ENCODE measurements around the gene CMTM3.
"Not testable (repeated sequence)": the region's sequence is repeated elsewhere in the genome, so short reads cannot be mapped to it uniquely, and the experiment has no call there.

Gene CMTM3

DNA sequence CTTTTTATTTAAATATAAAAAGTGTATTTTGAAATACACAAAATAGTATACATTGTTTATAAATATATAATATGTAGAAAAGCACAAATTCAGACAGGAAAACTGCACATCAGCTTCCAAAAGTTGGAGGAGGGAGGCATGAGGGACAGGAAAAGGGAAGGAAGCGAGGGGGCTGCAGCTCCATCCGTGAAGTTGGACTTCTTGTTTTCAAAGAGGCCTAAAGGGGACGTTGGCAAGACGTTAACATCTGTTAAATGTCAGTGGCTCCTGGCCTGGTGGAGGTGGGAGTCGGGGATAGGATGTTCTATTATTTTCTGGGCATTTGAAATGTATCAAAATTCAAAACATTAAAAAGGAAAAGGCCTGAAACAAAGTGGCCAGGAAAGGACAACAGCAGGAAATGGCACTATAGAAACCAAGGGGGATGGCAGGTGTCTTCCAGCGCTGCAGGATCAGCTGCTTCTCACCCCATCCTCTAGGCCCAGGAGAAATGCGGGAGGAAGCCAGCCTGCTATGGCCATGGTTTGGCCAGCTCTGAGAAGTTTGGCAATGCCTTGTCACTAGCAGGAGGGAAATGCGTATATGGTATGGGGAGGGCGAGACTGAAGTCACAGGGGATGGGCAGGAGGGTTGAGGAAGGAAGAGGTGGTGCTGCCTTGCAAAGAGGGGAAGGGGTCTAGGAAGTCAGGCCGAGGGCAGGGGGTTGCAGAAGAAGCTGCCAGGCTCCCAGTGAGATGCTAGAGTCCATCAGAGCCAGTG is 18.8 kb upstream of the CMTM3 start:
- DNase-seq = peak in 1 of 2 donors; percentile 22

DNA sequence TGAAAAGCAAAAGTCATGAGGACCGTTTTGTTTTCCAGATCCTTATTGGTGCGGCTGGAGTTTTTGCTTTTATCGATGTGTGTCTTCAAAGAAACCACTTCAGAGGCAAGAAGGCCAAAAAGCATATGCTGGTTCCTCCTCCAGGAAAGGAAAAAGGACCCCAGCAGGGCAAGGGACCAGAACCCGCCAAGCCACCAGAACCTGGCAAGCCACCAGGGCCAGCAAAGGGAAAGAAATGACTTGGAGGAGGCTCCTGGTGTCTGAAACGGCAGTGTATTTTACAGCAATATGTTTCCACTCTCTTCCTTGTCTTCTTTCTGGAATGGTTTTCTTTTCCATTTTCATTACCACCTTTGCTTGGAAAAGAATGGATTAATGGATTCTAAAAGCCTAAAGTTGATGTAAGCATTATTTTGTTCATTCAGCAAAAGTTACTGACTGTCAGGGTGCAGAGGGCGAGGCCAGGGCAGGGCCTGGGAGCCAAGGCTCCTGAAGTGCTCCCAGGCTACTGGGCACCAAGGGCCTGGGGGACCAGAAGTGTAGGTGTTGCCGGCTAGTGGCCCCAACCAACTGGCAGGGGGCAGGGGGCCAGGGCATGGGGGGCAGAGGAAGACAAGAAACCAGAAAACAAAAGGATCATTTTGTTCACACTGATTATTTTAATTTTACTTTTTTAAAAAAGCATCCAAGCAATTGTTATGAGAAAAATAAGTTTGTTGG is 16.5 kb upstream of the CMTM3 start:
- no peak for DNase-seq

DNA sequence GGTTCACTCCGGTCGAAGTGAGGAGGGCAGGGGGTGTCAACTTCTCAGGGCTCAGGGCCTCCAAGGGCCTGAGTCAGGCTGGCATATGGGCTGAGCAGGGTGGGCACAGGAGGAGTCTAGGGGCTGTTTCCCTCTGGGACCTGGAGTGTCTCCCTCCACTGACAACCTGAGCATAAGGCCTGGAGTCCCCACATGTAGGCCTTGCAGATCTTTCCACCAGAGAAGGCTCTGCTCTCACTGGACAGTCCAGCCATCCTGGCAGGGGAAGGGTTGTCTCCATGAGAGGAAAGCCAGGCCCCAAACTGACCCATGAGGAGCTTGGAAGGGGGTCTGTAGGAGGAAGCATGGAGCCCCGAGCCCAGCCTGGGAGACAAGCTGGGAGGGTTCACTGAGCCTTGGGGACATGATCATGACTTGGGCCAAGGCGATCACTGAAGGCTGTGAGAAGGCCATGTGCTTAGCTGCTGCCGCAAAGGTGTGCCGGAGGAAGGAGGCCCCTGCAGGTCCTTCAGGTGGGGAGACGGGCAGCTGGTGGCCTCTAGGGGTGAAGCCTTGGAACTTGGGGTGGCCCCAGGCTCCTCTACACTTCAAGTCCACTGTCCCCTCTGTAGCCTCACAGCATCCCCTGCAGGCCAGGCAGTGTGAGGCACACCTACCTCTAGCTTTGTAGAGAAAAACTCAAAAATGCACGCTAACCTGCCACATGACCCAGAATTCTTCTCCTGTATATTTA is 15.4 kb upstream of the CMTM3 start:
- DNase-seq = peak; percentile 77 to 83

DNA sequence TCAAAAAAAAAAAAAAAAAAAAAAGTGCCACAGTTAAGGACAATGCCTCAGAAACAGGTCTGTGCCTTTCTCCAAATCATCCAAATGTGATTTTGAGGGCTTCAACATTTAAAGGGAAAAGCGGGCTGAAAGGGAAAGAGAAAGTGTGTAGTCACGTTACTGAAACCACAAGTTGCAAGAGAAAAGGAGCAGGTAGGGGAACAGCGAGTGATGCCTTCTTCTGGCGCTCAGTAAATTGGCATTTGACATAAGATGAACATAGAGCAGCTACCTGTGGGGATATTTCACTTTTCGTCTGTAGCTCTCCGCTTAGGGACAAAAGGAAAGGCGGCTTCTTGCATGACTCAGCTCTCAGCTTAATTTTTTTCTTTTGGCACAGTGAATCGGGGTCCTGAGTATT is 14.2 kb upstream of the CMTM3 start:
- peak in 1 of 2 donors; percentile 49 for DNase-seq

DNA sequence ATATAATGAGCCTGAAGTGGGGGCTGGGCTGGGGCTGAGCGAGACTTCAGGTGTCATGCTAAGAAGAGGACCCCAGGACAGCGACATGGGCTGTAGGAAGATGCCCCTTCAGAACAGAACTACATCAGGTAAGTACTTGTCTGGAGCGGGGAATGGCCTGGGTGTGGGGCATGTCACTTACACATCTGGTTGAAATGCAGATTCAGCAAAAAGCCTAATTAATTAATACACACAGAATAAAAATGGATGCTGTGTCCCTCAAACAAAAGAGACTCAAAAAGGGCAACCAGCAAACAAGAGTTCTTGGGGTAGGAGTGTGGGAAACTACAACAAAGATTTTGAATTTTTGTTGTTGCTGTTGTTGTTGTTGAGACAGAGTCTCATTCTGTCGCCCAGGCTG is 13.5 kb upstream of the CMTM3 start:
- no peak for DNase-seq

DNA sequence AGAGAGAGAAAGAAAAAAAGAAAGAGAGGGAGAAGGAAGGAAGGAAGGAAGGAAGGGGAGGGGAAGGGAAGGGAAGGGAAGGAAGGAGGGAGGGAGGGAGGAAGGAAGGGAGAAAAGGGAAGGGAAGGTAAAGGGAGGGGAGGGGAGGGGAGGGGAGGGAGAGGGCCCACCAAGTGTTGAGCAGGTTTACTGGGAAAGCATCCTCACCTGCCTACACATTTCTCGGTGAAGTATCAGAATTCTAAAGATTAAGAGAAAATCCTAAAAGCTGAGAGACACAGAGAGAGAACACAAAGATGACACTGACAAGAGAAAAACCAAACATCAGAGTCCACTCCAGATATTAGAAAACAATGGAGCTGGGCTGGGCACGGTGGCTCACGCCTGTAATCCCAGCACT is 12.3 kb upstream of the CMTM3 start:
- DNase-seq = no peak

DNA sequence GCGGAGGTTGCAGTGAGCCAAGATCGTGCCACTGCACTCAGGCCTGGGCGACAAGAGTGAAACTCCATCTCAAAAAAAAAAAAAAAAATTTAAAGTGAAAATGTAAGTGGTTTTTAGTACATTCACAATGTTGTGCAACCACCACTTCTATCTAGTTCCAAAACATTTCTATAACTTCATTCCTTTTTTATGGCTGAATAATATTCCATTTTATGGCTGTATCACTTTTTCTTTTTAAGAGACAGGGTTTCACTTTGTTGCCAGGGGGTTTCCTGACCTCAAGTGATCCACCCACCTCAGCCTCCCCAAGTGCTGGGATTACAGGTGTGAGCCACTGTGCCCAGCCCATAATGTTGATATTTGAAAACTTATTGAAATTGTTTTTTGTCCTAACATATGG is 11.7 kb upstream of the CMTM3 start:
- no peak for DNase-seq

DNA sequence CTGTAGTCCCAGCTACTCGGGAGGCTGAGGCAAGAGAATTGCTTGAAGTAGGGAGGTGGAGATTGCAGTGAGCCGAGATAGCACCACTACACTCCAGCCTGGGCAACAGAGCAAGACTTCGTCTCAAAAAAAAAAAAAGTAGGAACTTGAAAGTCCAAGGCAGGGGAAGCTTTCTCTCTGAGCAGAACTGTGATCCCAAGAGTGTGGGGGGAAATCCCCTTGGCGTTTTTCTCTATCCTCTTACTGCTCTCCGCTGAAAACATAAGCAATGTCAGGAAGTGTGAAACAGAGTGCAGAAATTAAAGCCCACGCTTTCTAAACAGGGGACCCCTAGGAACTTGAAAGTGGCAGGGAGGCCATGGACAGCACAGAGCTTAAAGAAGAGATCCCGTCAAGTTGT is 9.8 kb upstream of the CMTM3 start:
- DNase-seq = no peak

DNA sequence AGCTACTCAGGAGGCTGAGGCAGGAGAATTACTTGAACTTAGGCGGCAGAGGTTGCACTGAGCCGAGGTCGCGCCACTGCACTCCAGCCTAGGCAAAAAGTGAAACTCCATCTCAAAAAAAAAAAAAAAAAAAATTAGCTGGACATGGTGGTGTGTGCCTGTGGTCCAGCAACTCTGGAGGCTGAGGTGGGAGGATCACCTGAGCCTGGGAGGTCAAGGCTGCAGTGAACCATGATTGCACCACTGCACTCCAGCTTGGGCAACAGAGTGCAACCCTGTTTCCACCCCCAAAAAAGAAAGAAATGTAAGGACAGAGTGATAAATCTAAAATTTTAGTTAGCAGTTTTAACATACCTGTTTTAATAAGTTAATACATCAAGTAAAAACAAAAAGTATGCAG is 7.9 kb upstream of the CMTM3 start:
- DNase-seq = not testable (repeated sequence)

DNA sequence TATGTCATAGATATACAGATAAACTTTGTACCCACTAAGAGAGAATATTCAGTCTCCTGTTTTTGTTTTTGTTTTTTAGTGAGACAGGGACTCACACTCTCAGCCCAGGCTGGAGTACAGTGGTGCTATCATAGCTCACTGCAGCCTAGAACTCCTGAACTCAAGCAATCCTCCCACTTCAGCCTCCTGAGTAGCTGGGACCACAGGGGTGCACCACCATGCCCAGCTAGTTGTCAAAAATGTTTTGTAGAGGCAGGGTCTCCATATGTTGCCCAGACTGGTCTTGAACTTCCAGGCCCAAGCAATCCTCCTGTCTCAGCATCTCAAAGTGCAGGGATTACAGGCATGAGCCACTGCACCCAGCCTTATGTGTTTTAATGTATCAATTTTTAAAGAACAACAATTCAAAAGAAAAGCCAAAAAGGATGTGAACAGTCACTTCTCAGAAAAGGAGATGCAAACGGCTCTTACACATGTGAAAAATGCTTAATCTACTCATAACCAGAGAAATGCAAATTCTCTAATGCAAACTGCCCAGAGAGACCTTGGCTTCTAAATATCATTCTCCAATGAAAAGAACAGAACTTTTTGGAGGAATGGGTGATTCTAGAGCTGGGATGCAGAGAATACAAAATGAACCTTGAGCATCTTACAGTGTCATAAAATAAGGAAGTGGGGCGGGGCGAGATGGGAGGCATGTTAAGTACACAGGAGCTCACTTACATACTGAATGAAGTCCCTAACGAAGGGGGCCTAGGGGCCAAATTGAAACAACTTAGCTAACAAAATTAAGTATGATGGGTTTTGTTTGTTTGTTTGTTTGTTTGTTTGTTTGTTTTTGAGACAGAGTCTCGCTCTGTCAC is 7.3 kb upstream of the CMTM3 start:
- DNase-seq = no peak

DNA sequence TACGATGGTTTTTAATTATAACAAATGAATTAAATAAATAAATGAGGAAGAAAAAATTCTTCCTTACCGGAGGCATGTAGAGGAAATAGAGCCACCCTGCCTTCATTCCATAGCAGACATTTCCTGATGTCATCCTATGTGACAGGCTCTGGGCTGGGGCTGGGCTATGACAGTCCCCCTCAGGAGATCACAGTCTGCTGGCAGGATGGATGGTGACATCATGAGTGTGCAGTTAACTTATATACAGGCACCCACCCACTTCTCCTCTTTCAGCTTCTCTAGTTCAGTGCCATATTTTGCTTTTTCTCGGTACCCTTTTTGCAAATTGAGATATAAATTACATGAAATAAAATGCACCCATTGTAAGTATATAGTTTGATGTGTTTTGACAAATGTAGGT is 6.4 kb upstream of the CMTM3 start:
- no peak for DNase-seq

DNA sequence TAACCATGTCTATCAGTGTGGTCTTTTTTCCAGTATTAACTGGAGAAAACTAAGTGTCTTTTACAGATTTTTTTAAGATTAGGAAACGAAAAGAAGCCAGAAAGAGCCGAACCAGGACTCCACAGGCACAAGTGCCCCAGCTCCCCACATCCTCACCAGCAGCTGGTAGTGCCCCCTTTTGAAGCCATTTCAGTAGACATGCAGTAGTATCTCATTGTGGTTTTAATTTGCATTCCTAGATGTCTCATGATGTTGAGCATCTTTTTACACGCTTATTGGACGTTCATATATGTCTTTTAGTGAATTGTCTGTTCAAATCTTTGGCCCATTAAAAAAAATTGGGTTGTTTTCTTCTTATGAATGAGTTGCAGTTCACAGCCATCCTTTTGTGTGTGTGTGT is 4.8 kb upstream of the CMTM3 start:
- DNase-seq = no peak

DNA sequence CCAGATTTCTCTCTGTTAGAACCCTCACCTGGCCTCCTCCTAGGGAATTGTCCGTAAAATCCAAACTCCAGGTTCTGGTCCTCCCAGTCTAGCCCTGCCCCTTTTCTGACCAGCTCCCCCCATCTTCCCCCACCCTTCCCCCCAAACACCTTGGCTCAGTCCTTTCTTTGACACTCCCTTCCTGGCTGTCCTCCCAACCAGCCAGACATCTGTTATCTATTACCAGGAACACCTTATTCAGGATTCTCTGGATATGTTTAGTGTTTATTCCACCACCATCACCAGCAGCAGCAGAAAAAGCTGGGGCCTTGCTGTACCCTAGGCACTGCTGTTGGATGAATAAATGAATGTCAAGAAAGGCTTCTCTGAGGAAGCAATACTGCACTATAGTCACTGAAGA is 4.0 kb upstream of the CMTM3 start:
- no peak for DNase-seq

DNA sequence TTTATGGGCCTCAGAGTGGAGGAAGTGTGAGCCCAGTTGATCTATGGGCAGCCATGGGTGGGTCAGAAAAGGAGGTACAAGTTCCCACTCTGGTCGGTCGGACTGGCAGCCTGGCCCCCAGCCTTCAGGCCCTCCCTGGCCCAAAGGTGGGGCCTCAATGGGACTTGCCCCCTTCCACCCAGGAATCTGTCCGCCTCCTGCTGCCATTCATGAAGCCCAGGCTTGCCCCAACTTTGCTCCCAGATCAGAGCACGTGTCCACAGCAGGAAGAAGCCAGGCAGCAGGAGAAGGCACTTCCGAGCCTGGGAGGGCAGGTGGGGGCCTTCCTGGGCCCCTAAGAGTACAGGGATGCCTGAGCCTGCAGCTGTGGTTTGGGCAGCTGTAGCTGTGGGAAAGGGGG is 3.0 kb upstream of the CMTM3 start:
- no peak for DNase-seq

DNA sequence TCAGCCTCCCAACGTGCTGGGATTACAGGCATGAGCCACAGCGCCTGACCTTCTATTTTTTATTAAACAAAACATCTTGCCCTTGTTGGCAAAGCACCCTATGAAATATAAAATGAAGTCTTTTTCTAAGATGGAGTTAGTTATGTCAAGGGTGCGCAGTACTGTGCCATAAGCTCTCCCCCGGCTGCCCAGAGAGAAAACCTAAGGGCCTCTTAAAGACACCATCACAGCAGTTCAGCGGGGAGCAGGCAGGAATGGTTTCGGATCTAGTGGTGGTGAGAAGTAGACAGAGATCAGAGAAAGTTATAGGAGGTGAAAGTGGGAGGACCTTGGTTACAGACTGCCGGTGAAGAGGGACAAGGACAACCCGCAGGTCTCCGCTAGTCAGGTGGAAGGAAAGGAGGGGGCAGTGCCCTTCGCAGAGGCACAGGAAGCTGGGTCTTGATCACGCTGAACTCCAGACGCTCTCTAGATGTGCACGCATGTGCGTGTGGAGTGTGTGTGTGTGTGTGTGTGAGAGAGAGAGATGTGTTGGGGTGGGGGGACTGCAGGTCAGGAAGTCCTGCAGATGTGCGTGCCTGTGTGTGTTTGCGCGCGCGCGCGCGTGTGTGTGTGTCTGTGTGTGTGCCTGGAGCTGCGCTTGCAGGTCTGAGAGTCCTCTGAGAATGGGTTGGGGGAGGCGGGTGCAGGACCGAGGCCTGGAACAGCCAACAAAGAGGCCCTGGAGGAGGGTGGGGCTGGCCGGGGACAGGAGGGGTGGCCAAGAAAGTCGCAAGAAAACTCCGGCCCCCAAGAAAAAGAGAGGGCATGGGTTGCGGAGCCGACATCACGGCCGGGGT is 748 bp upstream of the CMTM3 start:
- DNase-seq = peak; percentile 84

DNA sequence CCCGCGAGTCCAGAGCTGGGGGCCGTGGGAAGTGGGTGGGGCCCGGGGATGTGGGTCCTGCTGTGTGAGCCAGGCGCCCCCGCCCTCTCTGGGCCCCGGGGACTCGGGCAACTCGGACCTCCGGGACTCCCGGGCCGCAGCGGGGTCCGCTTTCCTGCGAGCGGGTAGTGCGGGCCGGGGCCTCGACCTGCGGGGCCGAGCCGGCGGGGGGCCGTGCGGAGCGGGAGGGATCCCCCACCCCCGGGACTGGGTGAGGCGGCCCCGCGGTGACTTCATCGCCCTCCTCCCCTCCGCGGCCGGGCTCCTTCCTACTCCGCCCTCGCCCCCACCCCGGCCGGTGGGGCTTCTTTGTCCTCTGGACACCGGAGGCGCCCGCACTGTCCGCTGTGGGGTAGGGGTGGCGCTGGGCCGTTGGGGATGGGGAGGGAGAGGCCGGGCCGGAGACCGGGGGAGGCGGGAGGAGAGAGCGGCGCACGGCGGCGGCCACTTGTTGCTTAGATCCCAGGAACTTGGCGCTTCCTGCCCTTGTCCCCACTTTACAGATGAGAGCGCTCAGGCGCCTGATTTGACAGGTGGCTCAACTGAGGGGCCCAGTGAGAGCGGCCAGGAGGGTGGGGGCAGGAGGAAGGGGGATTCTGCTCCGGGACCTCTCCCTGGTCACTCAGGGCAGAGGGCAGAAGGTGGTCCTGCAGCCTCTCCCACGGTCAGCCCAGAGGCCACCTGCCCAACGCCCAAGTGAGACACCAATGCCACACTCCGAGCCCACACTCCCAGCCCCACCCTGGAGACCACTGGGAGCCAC is 874 bp downstream of the CMTM3 start:
- peak; percentile 28 for DNase-seq

DNA sequence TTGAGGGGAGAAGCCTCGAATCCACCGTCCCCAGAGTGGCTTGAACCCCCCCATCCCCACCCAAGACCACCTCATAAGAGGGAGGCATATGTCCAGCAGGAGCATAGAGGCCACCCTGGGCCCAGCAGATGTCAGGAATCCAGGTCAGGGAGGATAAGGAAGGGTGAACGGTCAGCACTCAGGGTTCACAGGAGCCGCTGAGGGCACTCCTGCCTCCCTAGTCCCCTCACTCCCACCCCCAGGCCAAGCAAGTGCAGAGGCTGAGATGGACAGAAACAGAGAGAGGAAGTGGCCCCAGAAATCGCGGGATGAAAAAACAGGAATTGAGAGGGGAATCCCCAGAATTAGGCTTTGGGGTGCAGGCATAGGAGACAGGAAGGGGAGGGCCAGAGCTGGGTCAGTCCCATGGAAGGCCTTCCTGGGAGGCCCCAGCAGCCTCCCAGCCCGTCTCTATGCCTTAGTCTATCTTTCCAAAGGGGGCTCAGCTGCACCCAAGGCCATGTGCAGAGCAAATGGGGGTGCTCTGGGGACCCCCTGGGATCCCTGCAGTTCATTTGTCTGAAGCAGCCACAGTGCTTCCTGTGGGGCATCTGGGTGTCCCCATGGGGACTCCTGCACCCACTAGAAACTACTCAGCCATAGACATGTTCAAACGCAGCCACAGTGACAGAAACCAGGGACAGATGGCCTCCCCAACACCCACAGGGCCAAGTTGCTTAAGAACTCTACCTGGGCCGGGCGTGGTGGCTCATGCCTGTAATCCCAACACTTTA is 1.7 kb downstream of the CMTM3 start:
- peak in 1 of 2 donors; percentile 9 for DNase-seq

DNA sequence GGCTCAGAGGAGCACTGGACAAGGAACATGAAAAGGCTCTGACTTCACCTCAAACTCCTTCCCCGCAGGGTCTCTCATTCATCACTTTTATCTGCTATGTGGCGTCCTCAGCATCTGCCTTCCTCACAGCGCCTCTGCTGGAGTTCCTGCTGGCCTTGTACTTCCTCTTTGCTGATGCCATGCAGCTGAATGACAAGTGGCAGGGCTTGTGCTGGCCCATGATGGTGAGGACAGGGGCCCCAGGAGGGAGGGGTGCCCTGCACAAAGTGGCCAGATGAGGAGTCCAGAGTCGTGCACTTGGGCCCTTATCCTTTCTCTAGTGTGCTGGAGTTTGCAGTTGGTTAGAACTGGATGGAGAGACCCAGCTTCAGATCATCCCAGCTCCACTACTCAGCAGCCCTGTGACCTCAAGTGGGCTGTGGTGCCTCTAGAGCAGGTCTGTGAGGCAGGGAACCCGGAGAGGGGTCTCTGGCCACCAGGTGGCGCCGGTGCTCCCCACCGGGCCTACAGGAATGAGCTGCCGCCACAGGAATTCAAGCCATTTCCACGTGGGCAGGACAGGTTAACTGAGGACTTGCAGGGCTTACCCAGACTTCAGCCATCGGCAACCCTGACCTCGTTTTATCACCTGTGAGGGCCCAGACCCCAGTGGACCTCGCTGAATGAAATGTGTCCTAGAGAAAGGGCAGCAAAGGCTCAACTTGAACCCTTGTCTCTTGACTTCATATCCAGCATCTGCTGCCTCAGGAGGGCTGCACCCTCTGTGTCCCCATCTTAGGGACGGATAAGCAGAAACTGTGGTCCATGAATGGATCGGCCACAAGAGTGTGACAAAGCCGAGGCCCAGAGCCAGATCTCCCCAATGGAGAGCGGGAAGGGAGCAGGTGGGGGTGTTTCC is 4.0 kb downstream of the CMTM3 start:
- DNase-seq = peak; percentile 77 to 82

DNA sequence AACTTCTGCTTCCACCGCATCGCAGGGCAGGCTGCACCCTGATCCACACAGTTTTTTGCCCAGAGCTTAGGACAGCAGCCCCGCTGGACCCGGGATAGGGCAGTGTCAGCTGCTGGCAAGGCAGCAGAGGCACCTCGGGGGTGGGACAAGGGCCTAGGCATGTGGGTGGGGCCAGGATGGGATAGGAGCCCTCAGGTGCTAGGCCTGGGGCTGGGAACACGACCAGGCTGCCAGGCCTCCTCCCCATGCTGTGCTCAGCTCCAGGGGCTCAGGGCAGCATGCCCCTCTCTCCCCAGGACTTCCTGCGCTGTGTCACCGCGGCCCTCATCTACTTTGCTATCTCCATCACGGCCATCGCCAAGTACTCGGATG is 4.6 kb downstream of the CMTM3 start:
- no peak for DNase-seq

Measured in CD4-positive, alpha-beta T cell treated with Interleukin-1 beta for 1 hour (primary cell).